Measurements from ENCODE around the gene TRIM29. TPM values are rescaled to one million over a fixed set of nuclear protein-coding genes. Genes with fewer than 3 reads are reported as not detected.

TRIM29 gene
- polyA plus RNA-seq, 5 donors: 0.21 to 1.1 (median 0.81) TPM

DNA sequence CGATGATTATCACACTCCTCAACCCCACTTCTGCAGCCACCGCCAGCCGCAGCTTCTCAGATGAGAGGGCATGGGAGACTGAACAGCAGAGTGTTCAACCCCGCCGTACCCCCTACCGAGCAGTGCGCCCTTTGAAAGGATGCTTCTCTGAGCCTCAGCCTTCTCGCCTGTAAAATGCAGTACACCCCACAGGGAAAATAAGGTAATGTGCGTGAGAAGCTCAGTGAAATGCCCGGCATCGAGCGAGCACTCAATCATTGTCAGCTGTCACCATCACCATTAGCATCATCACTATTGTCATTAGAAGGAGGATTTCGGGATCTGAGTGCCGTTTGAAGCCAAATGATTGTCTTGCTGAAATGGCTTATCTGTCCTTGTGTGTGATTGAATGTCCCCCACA lies 13.6 kb downstream of the TRIM29 start:
- DNase-seq: no peak

DNA sequence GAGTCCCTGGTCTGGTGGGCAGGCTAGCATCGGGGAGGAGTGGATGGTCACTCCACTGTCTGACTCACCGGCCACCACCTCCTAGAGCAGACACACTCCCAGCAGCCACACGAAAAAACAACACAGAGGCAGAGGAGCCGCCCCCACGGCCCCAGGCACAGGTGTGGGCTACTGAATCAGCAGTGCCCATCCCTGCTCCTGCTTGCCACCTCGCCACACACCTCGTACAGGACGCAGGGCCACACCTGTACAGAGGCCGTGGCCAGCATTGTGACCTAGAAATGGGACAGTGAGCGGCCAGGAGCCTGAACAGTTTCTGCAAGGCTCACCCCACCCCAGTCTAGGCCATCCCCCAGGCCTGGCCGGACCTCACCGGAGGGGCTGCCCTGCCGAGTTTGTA lies 14.0 kb downstream of the TRIM29 start:
- DNase-seq: no peak

DNA sequence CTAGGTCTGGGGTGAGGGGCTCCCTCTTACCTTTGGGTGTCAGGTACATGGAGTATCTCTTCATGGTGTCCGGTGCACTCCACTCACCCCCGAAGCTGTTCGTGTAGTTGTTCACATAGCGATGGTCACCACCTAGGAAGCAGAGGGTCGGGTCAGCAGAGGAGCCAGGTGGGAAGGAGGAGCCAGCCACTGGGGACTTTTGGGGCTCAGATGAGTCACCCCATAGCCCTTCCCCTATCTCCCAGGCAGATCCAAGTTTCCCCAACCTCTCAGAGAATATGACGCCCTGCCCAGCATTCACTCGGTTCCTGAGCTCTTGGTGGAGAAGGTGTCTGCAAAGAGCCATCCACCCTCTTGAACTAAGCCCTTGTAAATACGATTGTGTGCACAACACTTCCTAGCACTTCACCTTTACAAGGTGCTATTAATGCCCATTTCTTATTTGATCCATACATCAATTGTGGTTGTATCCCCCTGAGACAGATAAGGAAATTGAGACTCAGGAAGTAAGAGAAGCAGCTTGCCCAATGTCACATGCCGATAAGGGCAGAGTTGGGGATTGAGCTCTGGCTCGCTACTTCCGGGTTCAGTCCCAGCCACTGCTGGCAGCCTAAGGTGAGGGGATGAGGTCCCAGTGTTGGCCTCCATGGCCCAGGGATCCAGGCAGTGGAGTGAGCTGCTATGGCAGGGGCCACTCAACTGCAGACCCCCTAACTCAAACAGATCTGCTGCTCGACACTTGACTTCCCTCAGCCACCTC lies 14.8 kb downstream of the TRIM29 start:
- DNase-seq: no peak

DNA sequence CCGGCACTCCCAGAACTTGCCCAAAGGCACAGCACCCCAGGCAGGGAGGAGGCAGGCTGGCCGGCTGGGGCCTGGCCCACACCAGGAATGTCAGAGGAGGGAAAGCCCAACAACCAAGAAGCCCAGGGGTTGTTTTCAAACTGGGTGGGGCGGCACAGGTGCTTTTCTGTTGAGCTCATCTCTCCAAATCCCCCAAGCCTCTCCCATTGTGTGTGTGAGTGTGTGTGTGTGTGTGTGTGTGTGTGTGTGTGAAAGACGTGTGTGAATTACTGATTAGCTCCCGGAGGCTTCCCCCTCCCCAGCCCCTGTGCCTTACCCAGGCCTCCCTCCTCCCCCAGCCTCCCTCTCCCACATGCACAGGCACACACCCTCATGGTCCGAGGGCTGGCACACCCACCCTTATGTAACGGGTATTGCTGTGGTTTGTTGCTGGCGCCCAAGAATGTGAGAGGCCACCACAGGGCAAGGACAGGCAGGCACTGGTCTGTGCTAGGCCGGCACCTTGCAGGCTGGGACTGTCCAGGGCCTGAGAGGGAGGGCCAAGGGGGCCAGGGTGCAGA lies 15.9 kb downstream of the TRIM29 start:
- DNase-seq: no peak

DNA sequence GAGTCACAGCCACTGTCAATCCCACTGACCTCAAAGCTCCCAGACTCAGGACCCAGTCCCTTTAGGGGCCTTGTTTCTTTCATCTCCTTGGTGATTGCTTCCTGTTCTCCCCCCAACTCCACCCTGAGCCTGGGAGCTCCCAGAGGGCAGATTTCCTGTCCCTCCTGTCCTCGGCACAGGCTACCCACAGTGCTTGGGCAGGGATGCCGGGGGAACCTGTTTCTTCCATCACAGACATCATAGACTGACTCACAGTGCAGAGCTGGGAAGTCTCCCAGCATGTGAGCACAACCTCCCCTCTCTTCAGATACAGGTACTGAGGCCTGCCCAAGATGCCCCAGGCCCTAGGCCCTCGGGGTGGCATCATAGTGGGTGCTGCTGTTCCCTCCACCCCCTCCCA lies 16.6 kb downstream of the TRIM29 start:
- DNase-seq: no peak

DNA sequence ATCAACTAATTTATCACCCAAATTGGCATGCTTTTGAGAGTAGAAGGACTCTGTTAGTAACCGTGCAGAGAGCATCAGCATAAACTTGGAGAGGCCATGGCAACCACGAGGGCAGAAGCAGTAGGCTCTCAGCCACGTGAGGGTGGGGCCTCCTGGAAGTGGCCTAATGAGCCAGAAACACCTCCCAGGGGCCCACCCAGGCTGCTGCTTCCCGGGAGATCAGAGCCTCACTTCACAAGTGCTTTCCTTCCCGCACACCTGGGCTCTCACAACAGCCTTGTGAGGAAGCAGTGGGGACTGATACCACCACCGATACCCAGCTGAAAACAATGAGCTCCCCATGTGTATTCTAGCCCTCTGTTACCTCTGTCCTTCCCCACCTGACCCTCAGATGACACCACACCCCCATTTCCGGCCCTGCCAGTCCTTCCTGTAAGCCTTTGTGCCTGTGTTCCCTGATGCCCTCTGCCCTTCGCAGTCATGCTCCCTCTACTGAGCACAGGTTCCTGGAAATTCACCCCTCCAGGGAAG lies 17.0 kb downstream of the TRIM29 start:
- no peak for DNase-seq

DNA sequence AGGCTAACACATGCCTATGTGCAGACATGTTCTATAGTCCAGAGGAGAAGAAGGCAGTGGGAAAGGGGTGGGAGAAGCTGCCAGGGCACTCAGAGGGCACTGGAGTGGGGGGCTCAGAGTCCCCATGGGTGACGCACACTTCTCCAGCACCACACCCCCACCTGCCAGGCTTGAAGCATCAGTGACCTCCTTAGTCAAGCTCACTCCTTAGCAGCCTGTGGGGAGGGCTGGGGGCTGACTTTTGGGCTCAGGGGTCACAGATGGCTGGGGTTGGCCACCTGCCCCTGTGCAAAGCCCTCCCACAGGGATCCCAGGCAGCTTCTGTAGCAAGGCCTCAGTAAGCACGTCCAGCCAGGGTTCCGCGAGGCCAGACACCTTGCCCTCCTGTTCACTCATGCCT lies 18.8 kb downstream of the TRIM29 start:
- DNase-seq: no peak

DNA sequence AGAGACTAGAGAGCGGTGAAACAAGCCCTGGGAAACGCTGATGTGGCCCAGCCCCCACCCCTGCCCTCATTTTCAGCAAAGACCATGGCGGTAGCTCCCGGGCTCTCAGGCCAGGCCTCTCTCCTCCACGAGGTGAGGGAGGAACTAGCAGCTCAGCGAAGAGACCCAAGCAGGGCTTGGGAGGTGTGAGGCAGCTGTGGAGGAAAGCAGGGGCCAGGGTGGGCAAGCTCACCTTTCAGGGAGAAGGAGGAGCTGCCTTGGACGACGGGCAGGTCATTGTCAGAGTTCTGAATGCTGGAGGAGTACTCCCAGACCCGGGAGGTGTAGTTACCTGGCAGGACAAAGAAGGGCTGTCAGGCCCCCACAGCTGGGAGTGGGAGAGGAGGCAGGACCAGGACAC lies 19.9 kb downstream of the TRIM29 start:
- DNase-seq: no peak

DNA sequence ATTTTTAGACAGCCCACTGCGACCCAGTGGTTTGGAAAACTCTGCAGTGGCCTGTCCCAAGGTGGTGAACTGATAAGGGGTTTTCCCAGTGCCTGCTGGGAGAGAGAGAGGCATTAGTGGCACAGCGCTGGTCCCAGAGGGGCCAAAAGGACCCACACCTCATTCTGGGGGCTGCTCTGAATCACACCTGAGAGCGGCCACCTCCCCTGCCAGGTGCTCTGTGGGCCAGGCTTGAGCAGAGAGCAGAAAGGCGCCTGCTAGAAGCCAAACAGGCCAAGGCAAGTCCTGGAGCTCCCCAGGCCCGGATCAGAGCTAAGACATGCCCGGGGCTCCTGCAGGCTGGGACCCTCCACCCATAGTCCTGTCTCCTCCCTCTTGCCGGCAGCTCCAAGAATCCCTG lies 20.9 kb downstream of the TRIM29 start:
- DNase-seq: no peak

DNA sequence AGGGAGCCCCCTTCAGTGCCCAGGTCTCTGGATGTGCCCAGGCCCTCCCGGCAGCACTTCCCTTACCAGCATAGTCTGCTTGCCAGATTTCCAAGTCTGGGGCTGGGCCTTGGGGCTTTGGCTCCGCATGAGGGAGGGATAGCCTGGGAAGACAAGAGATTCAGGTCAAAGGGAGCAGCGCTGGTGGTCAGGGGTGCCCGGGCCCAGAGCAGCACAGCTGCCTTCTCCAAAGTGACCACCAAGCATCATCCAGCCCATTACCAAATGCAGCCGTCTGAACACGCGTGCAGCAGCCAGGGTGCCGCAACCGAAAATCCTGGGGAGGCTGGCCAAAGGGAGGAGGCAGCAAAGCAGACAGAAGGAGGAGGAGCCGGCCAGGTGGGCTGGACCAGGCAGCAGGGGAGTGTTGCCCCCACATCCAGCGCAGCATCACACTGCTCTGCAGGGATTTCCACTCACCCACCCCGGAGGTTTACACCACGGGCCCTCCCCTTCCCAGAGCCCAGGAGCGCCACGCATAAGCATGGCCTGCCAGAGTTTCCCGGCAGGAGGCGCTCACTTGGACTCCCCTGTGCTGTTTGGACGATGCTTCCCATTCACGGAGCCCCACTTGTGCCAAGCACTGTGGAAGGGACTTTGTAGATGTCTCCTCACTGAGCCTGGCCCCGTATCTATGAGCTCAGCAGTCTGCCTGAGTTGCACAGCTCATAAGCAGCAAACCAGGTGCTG lies 22.5 kb downstream of the TRIM29 start:
- no peak for DNase-seq

DNA sequence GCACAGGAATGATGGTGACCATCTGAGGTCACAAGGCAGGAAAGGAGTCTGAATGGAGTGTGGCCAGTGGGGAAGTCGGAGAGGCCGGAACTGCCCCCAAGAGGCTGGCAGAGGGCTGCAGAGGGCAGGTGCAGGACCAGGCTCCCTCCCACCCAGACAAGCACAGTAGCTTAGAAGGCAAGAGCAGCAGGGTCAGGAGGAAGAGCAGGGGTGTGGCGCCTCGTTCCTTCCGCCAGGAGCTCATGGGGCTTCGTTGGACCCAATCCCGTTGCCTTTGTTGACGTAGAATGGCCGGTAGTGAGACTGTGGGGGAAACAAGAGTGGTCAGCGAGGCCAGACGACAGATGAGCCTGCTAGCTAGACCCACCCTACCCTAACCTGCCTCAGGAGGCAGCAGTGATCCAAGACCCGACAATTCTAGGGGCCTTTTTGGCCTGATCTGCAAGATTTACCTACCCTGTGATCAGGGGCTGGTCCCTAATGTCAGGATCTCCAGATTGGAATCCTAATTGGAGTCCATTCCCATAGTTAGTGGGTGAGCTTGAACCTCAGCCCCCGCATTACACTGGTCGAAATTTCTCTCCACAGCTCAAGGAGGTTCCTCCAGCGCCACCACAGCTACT lies 25.6 kb downstream of the TRIM29 start:
- no peak for DNase-seq

DNA sequence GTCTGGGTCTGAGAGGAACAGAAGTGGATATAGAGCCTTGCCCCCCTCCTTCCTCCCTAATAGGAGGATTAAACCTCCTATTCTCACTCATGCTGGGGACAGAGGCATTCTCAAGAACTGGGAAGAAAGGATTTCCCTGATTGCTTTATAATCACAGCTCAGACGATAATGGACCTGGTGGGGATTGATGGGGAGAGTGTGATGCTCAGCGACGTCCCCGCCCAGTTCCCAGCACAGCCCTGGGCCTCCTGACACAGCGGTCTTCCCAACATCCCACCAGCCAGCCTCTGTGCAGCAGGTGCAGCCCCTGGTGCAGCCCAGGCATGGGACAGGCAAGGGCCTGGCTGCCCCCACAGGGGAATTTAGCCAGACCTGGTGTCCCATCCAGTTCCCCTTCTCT lies 28.4 kb downstream of the TRIM29 start:
- no peak for DNase-seq

DNA sequence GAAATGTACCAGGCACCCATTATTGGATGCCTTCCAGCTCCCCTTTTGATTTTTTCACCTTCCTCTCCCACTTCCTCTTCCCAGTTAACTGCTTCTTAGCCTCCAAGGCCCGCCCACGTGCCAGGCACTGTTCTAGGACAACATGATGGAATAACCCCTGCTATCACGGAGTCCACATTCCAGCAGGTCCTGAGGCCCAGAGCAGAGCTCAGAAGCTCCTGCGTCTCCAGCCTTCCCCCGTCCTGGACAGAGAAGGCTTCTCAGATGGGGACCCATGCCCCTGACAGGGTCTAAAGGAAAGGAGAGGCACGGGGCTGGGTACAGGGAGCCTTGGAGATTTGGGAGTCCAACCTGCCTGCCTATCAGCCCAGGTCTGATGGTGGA lies 29.1 kb downstream of the TRIM29 start:
- DNase-seq: no peak

DNA sequence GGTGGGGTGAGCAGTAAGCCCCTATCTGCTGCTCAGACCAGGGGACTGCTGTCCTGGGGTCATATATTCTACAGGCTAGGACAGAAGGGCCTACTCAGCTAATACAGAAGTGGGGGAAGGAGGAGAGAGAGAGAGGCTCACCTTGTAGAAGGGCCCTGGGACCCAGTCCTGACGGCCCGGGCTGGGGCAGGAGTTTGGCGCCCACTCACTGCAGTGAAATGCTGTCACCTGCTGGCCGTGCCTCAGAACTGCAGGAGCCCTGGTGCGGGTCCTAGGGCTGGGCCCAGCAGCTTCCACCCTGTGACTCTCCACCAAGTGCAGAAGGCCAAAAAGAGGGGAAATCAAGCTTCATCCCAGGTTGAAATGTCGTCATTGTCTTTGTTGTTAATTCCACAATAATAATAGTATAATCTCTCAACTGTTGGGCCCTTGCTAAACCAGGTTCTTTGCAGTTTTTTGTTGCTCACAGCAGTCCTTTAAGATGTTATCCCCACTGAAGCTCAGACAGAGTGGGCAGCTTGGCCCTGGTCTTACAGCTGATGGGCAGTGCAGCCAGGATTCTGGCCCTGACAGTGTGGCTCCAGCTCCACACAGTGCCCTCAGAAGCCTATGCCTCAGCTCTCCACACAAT lies 29.6 kb downstream of the TRIM29 start:
- peak; percentile 38 to 53 for DNase-seq

DNA sequence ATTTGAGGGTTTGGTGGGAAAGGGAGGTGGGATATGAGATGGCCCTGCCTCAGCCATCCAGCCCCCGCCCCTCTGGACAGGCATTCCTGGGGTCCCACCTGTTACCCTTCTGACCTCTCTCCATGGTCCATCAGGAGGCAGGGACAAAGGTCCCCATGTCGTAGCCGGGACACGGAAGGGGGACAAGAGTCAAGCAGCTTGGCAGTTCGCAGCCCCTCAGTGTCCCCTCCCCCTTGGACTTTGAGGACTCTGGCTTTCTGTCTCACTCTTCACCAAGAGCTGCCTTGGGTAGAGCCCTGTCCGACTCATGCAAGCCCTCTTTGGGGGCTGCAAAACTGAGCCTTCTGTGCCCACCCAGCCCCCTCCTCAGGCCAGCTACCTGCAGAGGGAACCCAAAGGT lies 30.2 kb downstream of the TRIM29 start:
- DNase-seq: no peak

DNA sequence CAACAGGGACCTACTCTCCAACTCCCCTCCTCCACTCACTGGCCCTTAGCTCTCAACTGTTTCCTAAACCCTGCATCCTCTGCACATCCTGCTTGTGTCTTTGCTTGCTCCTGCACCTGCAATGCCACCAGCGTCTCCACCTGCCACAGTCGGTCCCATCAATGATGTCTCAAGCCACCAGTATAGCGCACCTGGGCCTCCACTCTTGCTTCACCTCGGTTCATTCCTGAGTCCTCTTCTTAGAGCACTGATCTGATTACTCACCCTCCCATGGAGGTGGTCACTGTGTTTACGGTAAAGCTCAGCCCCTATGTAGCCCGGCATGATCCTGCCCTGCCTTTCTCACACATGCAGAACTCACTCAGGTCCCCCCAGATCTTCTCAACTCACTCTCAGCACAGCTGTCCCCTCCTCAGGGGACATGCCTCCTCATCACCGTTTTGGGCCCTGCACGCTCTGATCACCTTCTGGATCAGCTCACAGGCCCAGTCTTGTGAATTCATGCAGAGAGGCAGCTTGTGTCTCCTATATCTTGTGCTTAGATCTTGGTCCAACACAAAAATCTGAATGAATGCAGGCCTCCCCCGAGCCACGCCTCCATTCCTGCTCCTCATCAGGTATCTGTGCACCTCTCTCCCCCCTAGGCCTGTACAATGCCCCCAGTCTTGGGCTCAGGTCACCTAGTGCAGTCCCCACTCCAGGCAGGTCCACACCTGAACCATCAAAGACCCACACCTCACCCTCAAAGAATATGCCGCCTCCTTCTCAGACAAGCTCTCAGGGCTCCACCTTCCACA lies 31.4 kb downstream of the TRIM29 start:
- DNase-seq: no peak

DNA sequence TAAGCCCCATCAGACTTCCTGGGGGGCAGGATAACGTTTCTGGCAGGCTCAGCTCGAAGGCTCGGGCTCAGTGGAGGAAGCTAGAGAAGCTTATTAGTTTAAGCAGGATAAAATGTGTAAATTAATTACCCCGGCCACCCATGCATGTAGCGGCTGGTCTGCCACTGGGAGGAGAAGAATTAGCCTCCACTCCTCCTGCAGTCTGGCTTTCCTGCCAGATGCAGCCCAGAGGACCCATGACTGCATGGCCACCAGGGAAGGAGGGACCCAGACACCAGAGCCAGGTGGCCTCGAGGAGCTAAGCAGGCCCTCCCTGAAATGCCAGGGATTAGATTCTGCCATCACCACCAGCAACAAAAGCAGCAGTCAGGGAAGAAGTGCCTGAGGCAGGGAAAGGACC lies 32.3 kb downstream of the TRIM29 start:
- no peak for DNase-seq

DNA sequence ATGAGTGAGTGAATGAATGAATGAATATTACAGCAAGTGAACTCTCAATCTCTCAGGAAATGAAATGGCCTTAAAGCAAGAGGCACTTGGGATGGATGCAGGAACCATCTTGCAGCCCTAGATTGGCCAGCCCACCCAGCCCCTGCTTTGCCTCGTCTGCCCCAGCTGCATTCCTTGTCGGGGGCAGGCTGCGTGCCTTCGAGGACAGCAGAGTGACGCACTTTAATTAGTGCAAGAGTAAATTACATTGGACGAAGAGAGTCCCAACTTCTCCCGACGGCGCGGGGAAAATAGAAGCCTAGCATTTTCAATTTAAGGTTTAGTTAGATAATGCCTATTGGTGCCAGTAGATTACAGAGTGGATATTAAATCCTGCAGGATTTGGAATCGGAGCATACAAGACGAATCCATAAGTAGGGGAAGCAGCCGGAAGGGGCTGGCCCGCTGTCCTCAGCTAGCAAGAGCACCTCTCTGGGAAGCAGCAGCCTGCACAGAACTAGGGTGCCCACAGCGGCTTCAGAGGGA lies 33.8 kb downstream of the TRIM29 start:
- no peak for DNase-seq

DNA sequence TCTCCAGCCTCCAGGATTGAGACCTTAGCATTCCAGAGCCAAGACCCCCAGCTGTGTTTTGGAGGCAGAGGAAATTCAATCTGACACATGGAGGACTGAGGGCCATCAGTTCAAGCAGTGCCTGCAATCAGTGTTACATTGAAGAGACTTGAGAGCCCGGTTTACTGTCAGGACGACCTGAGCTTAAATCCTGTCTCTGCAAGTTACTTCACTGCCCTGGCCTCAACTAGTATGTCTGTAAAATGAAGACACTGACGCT lies 35.1 kb downstream of the TRIM29 start:
- DNase-seq: no peak

DNA sequence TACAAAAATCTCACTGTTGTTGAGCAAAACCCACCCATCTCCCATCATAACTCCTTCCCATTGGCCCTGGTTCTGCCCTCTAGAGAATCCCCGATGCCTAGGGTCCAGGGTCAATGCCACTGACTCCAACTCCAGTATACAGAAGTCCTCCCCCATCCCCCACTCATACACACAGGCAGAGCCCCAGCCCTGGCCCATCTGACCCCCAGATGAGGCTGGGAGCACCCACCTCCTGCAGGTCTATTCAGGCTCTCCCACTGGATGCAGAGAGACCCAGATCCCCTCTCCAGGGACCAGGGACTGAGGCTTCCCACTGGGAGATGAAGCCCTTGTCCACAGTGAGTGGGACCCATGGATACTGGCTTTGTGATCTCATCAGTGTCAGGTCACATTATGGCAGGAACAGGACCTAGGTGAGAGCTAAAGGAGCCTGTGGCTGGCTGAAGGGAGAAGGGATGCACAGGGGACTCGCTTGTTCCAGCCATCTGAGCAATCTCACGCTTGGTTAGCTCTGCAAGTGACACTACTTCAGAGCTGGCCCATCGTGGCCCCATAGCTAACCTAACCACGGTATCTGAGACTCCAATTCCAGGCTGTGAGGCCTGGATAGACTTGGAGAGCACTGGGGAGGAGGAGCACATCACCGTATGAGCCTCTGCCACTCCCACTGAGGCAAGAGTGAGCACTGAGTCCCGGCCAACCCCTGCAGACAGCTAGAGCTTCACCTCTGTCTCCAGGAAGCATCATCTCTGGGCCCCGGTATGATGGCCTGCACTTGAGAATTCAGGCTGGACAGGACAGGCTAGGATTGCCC lies 35.7 kb downstream of the TRIM29 start:
- DNase-seq: no peak
